ENCODE results near the gene NKAIN2.

NKAIN2 gene

DNA sequence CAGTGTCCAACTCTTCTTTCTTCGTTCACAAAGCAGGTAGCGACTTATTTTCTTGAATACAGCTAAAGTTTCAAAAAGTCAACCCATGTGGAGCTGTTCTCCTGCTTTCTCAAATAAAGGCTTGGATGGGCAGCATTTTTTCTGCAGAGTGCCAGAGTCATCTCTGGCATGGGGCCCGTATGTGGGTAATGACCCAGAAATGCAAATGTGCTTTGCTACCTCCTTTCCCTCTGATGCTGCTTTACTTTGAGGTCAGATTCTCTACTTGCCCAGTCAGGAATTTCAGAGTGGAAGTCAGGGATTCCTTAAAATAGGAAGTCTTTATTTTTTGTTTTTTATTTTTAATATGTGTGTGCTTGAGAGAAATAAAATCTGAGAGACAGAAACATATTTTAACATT lies 4.9 kb downstream of the NKAIN2 start:
- no peak for DNase-seq (ENCODE audit: low read depth in 2 of 2)

DNA sequence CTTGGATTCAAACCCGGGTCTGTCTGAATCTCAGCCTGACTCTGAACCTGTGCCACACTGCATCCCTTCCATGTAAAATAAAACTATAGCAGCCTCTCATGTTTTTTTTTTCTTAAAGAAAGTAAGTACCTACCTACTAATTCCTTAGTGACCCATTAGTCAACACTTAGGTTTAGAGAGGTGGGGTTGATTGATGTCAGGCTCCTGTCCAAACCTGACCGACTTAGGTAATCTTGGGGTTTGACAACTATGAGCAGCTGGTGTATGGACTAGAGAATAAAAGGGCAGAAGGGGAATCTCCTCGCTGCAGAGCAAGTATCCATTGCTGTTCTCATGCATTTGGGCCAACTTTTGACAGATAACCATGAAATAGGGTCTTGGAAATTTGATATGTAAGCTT lies 6.5 kb downstream of the NKAIN2 start:
- no peak for DNase-seq (ENCODE audit: low read depth in 2 of 2)

DNA sequence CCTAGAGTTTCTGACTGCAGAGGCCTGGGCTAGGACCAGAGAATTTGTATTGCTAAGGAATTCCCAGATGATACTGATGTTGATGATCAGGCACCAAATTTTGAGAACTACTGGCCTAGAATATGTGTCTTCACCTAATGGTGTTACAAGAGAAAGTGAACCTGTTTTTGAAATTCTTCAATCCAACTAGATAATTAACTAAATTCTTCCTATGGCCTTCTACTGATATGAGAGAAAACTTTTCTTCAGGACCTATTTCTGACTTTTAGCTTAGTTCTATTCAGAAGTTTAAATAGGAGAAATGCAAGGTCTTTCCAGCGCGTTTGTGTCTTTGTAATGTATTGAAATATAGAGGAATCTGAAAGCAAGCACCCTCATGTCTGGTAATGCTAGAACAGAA lies 7.3 kb downstream of the NKAIN2 start:
- DNase-seq (ENCODE audit: low read depth in 2 of 2) = no peak

DNA sequence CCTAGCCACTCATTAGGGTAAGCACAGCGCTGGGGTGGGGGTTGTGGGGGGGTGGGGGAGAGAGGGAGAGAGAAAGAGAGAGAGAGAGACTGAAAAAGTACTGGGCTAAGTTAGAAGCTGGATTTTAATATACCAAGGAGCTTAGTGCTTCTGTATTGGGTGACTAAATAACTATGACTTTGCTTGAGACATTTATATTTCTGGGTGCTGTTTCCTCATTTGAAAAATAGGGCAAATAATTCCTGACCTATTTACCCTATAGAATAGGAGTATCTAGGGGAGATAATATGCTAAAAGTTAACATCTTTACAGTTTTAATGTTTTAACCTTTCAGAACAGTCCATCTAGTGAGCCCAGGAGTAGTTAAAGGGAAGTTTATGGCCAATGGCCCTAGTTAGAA lies 7.7 kb downstream of the NKAIN2 start:
- no peak for DNase-seq (ENCODE audit: low read depth in 2 of 2)

DNA sequence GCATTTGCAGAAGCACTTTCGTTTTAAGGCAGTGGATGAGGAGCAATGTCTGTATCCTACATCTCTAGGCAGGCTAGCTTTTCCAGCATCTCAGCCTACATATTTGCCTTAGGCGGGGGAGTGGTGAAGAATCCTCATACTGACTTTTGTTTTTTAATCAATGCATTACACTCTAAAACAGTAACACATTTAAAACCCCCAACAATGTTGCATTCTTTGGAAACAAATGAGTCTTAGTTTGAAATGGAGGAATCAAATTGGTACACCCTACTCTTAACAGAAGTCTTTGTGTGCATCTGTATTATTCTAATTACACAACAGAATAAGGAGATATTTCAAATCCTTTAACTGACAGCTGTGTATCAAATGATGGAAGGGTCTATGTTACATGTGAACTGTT lies 9.0 kb downstream of the NKAIN2 start:
- no peak for DNase-seq (ENCODE audit: low read depth in 2 of 2)

DNA sequence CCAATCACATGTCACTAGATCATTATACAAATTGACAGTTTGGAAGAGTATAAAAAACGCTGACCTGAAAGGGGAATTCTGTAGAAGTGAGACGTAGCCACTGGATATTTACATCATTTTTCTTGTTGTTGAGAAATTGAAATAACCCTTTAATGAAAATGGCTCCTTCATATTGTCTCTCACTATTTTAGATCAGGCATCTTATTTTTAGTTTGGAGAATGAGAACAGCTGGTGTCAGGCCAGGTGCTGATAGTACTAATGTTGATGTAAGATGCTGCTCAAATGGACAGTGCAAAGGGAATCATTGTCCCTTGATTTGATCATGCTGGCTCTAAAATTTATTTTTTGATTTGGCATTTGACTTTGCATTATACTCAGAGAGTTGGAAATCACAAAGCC lies 17.4 kb downstream of the NKAIN2 start:
- DNase-seq (ENCODE audit: low read depth in 2 of 2) = no peak

DNA sequence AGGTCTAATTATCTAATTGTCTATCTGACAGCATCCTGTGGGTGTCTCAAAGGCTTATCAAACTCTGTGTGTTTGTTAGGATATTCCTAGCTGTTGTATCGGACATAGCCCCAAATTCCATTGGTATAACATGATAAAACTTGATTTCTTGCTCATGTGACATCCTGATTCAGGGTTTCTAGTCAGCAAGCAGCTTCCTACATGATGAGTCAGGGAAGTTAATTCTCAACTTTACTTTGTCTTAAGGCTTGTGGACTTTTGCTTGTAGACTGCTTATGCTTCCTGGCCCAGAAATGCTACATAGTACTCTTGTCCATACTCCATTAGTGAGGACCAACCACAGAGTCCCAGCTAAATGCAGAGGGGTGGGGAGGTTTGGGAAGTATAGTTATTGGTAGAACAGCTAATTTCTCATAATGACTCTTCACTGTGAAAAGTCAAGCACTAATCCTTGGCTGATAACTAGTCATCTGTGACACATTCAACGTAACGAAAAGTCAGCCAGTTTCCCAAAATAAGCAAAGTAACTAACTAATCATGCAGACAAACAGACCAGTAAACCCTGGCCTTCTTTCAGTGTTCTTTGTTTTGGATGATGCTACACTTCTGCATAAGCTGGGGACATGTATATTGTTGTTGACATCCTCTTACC lies 25.8 kb downstream of the NKAIN2 start:
- no peak for DNase-seq (ENCODE audit: low read depth in 2 of 2)

DNA sequence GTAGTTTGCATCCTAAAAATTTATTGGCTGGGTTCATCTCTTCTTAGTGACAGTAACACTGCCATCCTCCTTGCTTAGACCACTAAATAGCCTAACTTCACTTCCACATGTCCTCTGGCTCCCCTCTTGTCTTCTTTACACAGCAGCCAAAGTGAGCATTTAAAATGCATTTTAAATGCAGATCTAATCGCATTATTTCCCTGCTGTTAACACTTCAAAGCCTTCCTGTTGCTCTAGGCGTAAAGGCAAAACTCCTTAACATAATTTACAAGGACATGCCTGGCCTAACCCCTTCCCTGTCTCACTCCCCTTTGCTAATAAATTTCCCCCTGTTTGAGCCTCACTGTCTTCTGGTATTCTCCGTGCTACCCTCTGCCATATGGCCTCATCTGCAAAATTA lies 26.5 kb downstream of the NKAIN2 start:
- DNase-seq (ENCODE audit: low read depth in 2 of 2) = no peak

DNA sequence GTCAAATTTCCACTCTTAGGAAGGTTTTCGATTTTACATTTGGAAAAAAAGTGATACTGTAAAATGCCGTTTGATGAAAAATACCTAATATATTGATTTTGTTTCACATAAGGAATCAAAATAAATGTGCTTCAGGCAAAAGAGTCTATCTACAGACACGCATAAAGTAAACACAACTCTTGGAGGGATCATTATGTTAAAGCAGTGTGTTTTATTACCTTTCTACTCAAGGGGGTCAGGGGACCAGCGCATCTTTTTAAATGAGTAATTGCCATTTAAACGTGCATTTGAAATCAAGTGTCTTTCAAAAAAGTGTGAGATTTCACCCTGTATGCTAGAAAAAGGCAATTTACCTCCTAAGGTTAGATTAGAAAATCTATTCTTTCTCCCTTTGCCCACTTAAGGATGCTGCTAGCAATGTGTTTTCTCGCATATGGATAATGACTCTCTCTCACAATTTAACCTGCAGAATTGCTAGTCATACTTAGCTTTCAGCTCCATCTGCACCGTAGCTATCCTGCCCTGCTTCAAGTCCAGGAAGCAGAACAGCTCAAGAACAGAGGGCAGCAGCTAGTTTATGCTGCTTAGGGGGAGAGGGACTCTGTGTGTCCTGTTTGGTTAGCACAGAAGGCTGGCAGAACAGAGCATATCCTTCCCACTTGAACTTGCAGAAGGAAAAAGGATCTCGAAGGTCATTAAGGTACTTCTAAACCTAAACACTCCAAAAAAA lies 35.0 kb downstream of the NKAIN2 start:
- DNase-seq (ENCODE audit: low read depth in 2 of 2) = no peak

DNA sequence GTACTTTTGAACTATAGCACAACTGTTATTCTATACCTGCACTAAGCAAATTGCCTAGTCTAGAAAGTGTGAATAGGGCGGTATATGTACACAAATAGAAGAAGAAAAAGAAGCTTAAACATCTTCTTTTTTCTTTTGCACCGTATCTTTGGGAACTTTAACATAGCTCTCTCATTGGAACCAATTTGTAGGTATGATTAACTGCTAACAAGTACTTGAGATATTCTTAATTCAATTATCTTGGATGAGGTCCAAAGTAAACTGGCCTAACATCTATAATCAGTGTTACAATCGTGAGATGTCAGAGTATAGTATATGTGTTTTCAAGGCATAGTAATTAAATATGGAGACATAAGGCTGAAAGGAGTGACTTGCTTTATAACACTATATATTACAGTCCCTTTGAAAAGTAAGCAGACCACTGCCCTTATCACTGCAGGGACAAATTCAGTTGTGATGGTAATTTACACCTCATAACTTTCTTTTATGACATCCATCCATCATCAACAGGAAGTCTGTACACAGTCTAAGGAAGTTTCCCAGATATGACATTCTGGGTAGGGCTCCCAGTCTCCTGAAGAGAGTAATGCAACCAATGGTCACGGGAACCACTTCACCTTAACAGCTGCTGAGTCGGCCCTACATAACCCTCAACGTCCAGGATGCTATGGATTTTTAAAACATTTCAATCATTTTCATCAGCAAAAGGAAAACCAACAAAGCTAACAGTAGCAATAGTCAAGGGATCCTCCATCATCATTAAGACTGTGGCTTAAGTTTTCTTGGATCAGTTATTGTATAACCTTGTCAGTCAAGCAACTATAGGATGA lies 37.6 kb downstream of the NKAIN2 start:
- DNase-seq (ENCODE audit: low read depth in 2 of 2) = no peak

DNA sequence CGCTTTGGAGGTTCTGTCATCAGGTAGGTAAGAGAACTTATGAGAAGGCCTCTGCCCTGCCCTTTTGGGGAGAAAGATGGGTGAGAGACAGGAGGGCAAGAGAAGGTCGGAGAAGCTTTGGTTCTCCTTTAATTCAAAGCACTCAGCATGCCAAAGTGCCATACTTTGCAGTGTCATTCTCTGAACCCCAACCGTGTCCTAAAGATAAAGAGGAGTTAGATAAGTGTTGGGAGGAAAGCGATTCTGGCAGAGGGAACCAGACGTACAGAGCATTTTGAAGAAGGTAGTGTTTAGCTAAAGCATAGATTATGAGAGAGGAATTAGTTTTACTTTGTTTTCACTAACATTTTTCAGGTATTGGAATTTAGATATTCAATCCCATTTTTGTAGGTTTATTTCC lies 40.3 kb downstream of the NKAIN2 start:
- DNase-seq (ENCODE audit: low read depth in 2 of 2) = no peak

DNA sequence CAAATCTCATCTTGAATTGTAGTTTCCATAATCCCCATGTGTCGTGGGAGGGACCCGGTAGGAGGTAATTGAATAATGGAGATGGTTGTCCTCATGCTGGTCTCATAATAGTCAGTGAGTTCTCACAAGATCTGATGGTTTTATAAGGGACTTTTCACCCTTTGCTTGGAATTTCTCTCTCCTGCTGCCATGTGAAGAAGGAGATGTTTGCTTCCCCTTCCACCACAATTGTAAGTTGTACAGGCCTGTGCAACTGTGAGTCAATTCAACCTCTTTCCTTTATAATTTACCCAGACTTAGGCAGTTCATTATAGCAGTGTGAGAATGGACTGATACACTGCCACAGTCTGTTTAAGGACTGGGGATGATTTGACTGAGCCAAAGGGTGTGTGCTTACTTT lies 44.7 kb downstream of the NKAIN2 start:
- DNase-seq (ENCODE audit: low read depth in 2 of 2) = no peak

DNA sequence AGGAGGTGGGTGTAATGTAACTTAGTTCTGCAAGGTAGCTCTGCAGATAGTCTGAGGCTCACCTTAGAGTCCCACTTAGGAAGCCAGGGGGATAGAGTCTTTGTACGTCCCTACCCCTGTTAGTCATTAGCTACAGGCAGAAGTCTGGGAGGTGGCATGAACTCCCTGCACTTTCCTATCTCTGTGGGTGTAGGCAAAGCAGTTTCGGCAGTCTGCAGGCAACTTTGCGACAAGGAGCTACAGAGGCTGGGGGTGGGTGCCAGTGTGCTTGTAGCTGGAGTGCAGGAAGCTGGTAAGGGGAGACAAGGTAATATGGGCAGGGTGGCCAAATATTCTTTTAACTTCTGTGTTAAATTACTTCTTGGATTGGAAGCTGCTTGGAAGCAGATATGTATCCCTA lies 45.7 kb downstream of the NKAIN2 start:
- no peak for DNase-seq (ENCODE audit: low read depth in 2 of 2)

DNA sequence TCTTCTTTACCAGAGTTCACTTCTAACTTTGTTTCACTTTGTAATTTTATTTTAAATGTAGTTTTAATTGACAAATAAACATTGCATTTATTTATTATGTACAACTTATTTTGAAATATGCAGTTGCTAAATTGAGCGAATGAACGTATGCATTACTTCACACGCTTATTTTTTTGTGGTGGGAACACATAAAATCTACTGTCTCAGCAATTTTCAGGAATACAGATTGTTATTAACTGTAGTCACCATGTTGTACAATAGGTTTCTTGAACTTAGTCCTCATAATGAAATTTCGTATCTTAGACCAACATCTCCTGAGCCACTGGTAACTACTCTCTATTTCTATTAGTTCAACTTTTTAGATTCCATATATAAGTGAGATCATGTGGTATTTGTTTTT lies 46.9 kb downstream of the NKAIN2 start:
- DNase-seq (ENCODE audit: low read depth in 2 of 2) = no peak

DNA sequence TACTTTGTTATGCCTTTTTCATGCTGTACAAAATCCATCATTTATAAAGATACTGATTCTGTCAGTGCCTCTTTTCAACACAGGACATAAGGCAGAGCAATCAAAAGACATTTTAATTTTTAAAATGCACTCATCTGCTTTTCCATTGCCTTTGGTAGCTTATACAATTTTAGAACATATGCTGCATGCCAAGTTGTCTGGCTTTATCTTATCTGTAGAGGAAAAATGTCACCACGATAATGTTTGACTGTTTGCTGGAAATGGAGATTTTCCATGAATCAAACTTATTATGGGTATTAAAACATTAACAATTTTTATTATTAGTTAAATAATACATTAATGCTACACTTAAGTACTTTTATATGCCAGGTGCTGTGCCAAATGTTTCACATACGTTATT lies 50.5 kb downstream of the NKAIN2 start:
- DNase-seq (ENCODE audit: low read depth in 2 of 2) = no peak

DNA sequence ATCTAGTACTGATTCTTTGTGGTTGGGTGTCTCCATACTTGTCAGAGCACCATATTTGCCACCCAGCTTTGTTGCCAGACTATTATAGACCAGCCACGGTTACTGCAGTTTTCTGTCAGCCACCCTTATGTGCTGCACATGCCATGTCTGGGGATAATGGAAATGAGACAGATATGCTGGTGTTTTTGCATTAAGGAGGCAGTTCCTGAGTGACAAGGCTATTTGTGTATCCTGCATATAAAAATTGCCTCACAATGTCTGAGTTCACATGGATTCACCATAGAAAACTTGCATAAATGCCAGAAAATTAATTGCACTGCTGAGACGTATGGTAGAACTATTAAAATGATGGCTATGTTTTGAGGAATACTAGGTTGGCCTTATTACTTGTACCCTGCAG lies 51.8 kb downstream of the NKAIN2 start:
- DNase-seq (ENCODE audit: low read depth in 2 of 2) = no peak

DNA sequence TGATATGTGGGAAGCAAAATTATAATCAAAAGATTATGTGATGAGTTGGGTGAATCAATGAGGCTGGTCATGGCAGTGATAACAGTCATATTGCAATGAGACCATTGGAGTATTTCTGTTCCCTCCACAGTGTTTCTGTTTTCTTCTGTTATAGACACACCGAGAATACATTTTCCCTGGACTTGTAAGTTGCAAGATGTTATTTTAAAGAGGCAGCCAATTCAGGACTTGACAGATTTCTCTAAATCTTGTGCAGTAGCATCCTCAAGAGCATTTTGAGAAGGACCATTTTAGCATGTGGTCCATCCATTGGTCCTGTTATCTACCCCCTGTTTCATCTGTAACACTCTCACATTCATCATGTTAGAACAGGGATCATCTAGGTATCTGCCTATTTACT lies 55.6 kb downstream of the NKAIN2 start:
- no peak for DNase-seq (ENCODE audit: low read depth in 2 of 2)

DNA sequence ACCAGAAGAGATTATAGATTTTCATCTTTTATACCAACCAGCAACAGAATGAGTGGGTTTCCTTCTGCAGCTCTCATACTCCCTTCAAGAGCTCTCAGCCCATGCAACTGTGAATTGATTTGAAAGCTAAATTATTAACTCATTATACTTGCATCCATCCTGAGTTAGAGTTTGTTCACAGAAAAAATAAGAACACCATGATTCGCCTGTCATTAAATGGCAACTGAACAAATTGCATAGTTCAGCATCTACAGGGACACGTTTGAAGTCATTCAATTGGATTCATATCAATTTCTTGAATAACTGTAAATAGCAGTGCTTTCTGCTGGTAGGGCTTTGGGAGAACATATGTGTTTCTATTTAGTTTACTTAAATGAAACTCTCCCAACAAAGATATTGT lies 65.7 kb downstream of the NKAIN2 start:
- DNase-seq (ENCODE audit: low read depth in 2 of 2) = no peak

DNA sequence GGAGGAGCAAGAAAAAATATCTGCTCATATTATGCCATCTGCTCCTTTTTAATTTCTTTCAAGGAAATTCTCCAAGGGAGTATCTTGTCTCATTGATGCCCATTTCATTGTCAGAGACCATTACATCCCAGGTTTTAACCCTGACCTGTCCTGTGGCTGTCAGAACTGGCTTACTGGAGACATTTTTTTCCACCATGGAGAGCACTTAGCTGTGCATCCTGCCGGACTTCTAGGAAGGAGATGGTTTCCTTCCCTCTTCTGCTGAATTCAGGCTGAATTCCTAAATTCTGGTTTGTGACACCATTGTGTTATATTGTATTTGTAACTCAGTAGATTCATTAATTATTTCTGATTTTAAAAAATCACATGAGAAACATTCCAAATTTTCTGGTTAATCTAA lies 70.3 kb downstream of the NKAIN2 start:
- DNase-seq (ENCODE audit: low read depth in 2 of 2) = no peak

DNA sequence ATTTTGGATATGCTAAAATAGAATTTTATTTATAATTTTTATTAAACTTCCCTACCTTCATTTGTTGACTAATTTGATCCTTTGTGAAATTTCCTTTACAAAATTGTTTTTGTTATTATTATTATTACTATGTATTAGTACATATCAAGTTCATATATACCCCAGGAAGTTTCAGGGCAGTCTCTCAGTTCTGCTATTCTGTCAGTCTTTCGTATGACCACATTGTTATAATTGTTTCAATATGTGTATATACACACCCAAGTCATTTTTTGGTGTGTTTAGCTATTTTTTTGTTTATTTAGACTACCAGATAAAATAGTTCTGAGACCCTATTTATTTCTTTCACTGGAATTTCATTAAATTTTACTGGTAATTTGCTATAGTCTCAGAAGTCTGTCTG lies 72.1 kb downstream of the NKAIN2 start:
- no peak for DNase-seq (ENCODE audit: low read depth in 2 of 2)

DNA sequence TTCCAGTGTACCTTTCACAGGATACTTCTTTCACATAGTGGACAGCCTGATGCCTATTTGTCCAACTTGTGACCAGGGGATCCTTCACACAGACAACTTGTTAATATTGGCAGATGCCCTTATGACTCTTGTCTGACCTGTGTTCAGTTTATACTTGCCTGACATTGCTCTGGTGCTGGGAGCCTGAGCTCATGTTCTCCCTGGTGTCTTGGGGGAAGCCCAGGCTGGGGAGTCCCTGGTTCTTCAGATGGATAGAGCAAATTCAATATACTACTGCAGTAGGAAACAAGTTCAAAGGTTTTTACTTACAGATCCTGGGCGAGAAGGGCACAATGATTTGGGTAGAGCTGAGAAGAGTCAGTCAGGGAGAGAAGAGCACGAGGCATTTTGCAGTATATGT lies 76.1 kb downstream of the NKAIN2 start:
- DNase-seq (ENCODE audit: low read depth in 2 of 2) = no peak

DNA sequence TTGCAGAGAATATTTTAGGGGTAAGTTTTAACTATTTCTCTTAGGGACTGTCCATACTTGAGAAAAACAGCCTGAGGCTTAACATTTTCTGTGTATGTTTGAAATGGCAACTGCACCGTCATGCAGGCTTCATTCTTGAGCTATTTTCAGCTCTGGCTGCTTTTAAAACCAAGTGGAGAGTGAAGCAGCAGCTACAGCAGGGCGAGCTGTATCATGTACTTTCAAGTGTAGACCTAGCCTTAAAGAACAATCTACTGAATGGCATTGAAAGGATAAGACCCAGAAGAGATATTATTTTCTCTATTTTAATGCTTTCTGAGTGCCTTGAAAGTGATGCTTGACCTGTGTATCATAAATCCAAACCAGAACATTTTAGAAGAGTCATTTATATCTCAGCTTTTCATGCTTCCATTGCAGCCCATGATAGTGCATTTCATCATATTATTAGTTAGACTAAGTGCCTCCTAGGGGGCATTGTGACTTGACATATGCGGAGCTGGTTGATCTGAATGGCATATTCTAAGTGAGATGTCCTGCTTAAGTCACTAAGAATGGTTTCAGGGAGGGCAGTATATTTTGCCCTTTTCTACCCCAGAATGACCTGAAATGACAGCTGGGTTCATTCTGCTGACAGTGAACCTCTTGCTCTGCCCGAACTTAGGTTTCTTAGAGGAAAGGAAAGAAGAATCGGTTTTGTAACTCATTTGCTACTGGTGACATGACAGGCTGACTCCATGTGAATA lies 85.3 kb downstream of the NKAIN2 start:
- DNase-seq (ENCODE audit: low read depth in 2 of 2) = no peak

Measured in stimulated activated CD8-positive, alpha-beta memory T cell treated with anti-CD3 and anti-CD28 coated beads, Interleukin-15, amount 100 ng/mL, for 4 hours (primary cell).